GM23338 (cell line): ENCODE data around the gene UBQLN4. TPM values are rescaled to one million over a fixed set of nuclear protein-coding genes. Genes with fewer than 3 reads are reported as not detected.
A peak's percentile ranks its signal among the peaks of the same experiment; 100 is the strongest.

ENCODE experiments used
- ATAC-seq: fragments of 200-7000 bp; cut with Tn5 transposase; 3 replicates; pipeline ENCODE4 v1.9.1; 2020
- DNase-seq: peaks from one replicate; pipeline ENCODE4 v3.0.0-alpha.2; 2015; ENCODE audit warnings: low spot score
- H2AFZ ChIP-seq: fragments of 200-600 bp; sonication (generic); 2 replicates; pipeline ENCODE4 v1.8.0; 2016; ENCODE audit warnings: antibody characterized with exemption, mild to moderate bottlenecking, moderate library complexity
- H3F3A ChIP-seq: fragments of 200-600 bp; sonication (generic); replicated peaks from 2 replicates; pipeline ENCODE4 v1.8.0; 2017; ENCODE audit warnings: antibody characterized with exemption, mixed run types, low read depth
- H3K27ac ChIP-seq: fragments of 200-600 bp; sonication (generic); 2 replicates; pipeline ENCODE4 v1.6.1; 2016; ENCODE audit warnings: low read depth
- H3K27me3 ChIP-seq: fragments of 200-600 bp; sonication (generic); 2 replicates; pipeline ENCODE4 v1.8.0; 2016; ENCODE audit warnings: mild to moderate bottlenecking, mixed run types, moderate library complexity; ENCODE audit not compliant: insufficient read depth
- H3K36me3 ChIP-seq: fragments of 200-600 bp; sonication (generic); 2 replicates; pipeline ENCODE4 v1.8.0; 2016; ENCODE audit warnings: mild to moderate bottlenecking; ENCODE audit not compliant: insufficient read depth
- H3K4me1 ChIP-seq: fragments of 200-600 bp; sonication (generic); 2 replicates; pipeline ENCODE4 v1.8.0; 2016; ENCODE audit warnings: mild to moderate bottlenecking, moderate library complexity; ENCODE audit not compliant: insufficient read depth
- H3K4me2 ChIP-seq: fragments of 200-600 bp; sonication (generic); 2 replicates; pipeline ENCODE4 v1.7.1; 2017; ENCODE audit warnings: mixed run types
- H3K4me3 ChIP-seq: fragments of 200-600 bp; sonication (generic); 2 replicates; pipeline ENCODE4 v1.6.1; 2016; ENCODE audit warnings: mixed run types
- H3K79me2 ChIP-seq: fragments of 200-600 bp; sonication (generic); replicated peaks from 2 replicates; pipeline ENCODE4 v1.8.0; 2017; ENCODE audit warnings: mild to moderate bottlenecking; ENCODE audit not compliant: insufficient read depth
- H3K9me2 ChIP-seq: fragments of 200-600 bp; sonication (generic); 2 replicates; pipeline ENCODE4 v1.8.0; 2017; ENCODE audit not compliant: insufficient read depth
- H4K20me1 ChIP-seq: fragments of 200-600 bp; sonication (generic); replicated peaks from 2 replicates; pipeline ENCODE4 v1.8.0; 2017; ENCODE audit warnings: mild to moderate bottlenecking; ENCODE audit not compliant: insufficient read depth
- H3K27ac Mint-ChIP-seq: 2 replicates; pipeline ENCODE4 v1.8.0; 2020; ENCODE audit warnings: inconsistent platforms, mild to moderate bottlenecking, moderate library complexity, mixed read lengths
- H3K27me3 Mint-ChIP-seq: 3 replicates; pipeline ENCODE4 v1.8.0; 2022; ENCODE audit warnings: low read depth, mild to moderate bottlenecking, moderate library complexity, mixed read lengths, inconsistent platforms; ENCODE audit not compliant: insufficient read depth, poor library complexity
- H3K36me3 Mint-ChIP-seq: 3 replicates; pipeline ENCODE4 v1.8.0; 2021; ENCODE audit warnings: low read depth, mild to moderate bottlenecking, inconsistent platforms, moderate library complexity, mixed read lengths
- H3K4me1 Mint-ChIP-seq: 3 replicates; pipeline ENCODE4 v1.8.0; 2020; ENCODE audit warnings: mild to moderate bottlenecking, inconsistent platforms, mixed read lengths
- H3K4me3 Mint-ChIP-seq: 3 replicates; pipeline ENCODE4 v1.8.0; 2021; ENCODE audit warnings: moderate library complexity, mild to moderate bottlenecking, inconsistent platforms, mixed read lengths
- H3K9me3 Mint-ChIP-seq: 3 replicates; pipeline ENCODE4 v1.8.0; 2020; ENCODE audit warnings: moderate library complexity, mild to moderate bottlenecking, inconsistent platforms, mixed read lengths
- CREB1 ChIP-seq: fragments of 250-450 bp; sonication (Bioruptor Pico); IDR thresholded peaks from 2 replicates; pipeline ENCODE4 v1.5.0; 2020; ENCODE audit warnings: low read depth, mild to moderate bottlenecking, moderate library complexity
- ETS1 ChIP-seq: IDR thresholded peaks from 2 replicates; pipeline ENCODE4 v1.6.1; 2016; ENCODE audit warnings: antibody characterized with exemption
- EZH2phosphoT487 ChIP-seq: fragments of 200-600 bp; sonication (generic); IDR thresholded peaks from one replicate; pipeline ENCODE4 v1.8.1; 2018; ENCODE audit warnings: antibody characterized with exemption; ENCODE audit not compliant: unreplicated experiment
- JUNB ChIP-seq: IDR thresholded peaks from one replicate; pipeline ENCODE4 v1.6.1; 2016; ENCODE audit warnings: antibody characterized with exemption; ENCODE audit not compliant: unreplicated experiment
- POLR2AphosphoS5 ChIP-seq: IDR thresholded peaks from 2 replicates; pipeline ENCODE4 v1.6.1; 2016; ENCODE audit warnings: antibody characterized with exemption, low read depth
- ZNF114 ChIP-seq: fragments of 250-450 bp; sonication (Bioruptor Pico); IDR thresholded peaks from 2 replicates; pipeline ENCODE4 v1.5.0; 2020; ENCODE audit warnings: mild to moderate bottlenecking, moderate library complexity
- ZNF331 ChIP-seq: fragments of 250-450 bp; sonication (Bioruptor Pico); IDR thresholded peaks from 2 replicates; pipeline ENCODE4 v1.5.0; 2020; ENCODE audit warnings: low read depth, mild to moderate bottlenecking, moderate library complexity
- ZNF462 ChIP-seq: fragments of 250-450 bp; sonication (Bioruptor Pico); IDR thresholded peaks from 2 replicates; pipeline ENCODE4 v1.5.0; 2020; ENCODE audit warnings: mild to moderate bottlenecking, moderate library complexity
- polyA plus RNA-seq: library from polyadenylated mRNA; unstranded; fragments of >200 nt; fragmentation: Nextera tagmentation; extraction: Ambion mirVana; gene quantifications from 2 replicates; pipeline ENCODE4 v1.2.1, GENCODE V29; 2016
- total RNA-seq: library from RNA; depleted of rRNA; stranded (reverse); fragments of >200 nt; shearing (Covaris generic); gene quantifications from 2 replicates; pipeline ENCODE4 v1.2.3, GENCODE V29; 2014
- TF ChIP-seq, protein P1 (sequence below): IDR thresholded peaks from one replicate; pipeline ENCODE4 v1.6.1; 2018; ENCODE audit warnings: antibody characterized with exemption; ENCODE audit not compliant: unreplicated experiment

The UBQLN4 gene
- total and polyA plus RNA-seq, 2 experiments from 2014 or later: 10.0 to 30.5 TPM

- H3K27ac ChIP-seq: peak within 1 kb of the TSS; percentile 95
- H3K4me1 Mint-ChIP-seq: peaks cover 60% of the 10 kb centered on the region
- DNase-seq (peak; percentile 98), ATAC-seq (peak; percentile 73)
- H3K27ac Mint-ChIP-seq: peak within 1 kb of the TSS; percentile 96
- H3K9me3 Mint-ChIP-seq: peaks cover 3% of the 10 kb centered on the region; the same call in 1 of the 3 replicates
- peak within 1 kb of the TSS; percentile 99 for H3K4me3 ChIP-seq
- H3K79me2 ChIP-seq: peaks cover 50% of the 10 kb centered on the region
- H3K27me3 Mint-ChIP-seq: peaks cover 22% of the 10 kb centered on the region
- H3K4me1 ChIP-seq: peaks cover 56% of the 10 kb centered on the region
- H3F3A ChIP-seq: peaks cover 41% of the 10 kb centered on the region
- no peaks in the 10 kb centered on the region; the same call in 1 of the 2 replicates for H3K36me3 ChIP-seq
- H3K4me2 ChIP-seq: peak within 1 kb of the TSS; percentile 99
- no peak for TF ChIP-seq ZNF462 (CRISPR knock-in tag)
- no peak for TF ChIP-seq ZNF331
- TF ChIP-seq JUNB: peak; percentile 97
- TF ChIP-seq EZH2phosphoT487: no peak
- TF ChIP-seq, protein P1, sequence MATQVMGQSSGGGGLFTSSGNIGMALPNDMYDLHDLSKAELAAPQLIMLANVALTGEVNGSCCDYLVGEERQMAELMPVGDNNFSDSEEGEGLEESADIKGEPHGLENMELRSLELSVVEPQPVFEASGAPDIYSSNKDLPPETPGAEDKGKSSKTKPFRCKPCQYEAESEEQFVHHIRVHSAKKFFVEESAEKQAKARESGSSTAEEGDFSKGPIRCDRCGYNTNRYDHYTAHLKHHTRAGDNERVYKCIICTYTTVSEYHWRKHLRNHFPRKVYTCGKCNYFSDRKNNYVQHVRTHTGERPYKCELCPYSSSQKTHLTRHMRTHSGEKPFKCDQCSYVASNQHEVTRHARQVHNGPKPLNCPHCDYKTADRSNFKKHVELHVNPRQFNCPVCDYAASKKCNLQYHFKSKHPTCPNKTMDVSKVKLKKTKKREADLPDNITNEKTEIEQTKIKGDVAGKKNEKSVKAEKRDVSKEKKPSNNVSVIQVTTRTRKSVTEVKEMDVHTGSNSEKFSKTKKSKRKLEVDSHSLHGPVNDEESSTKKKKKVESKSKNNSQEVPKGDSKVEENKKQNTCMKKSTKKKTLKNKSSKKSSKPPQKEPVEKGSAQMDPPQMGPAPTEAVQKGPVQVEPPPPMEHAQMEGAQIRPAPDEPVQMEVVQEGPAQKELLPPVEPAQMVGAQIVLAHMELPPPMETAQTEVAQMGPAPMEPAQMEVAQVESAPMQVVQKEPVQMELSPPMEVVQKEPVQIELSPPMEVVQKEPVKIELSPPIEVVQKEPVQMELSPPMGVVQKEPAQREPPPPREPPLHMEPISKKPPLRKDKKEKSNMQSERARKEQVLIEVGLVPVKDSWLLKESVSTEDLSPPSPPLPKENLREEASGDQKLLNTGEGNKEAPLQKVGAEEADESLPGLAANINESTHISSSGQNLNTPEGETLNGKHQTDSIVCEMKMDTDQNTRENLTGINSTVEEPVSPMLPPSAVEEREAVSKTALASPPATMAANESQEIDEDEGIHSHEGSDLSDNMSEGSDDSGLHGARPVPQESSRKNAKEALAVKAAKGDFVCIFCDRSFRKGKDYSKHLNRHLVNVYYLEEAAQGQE: no peak
- TF ChIP-seq ZNF114 (CRISPR knock-in tag): no peak
- TF ChIP-seq ETS1: peak; percentile 62
- peak; percentile 46 for TF ChIP-seq POLR2AphosphoS5
- peak; percentile 72 for TF ChIP-seq CREB1 (CRISPR knock-in tag)
- no peaks in the 10 kb centered on the region for H3K9me2 ChIP-seq
- peaks cover 32% of the 10 kb centered on the region for H4K20me1 ChIP-seq
- peak within 1 kb of the TSS; percentile 96 for H3K4me3 Mint-ChIP-seq
- peak within 1 kb of the TSS; percentile 76; the same call in 1 of the 2 replicates for H2AFZ ChIP-seq
- peaks cover 23% of the 10 kb centered on the region for H3K36me3 Mint-ChIP-seq
- no peaks in the 10 kb centered on the region for H3K27me3 ChIP-seq
Observed at GRCh38 chr1:156082309-156083091, 28.9 kb upstream of the UBQLN4 start, which contains the start of gene MEX3A. TSS of gene MEX3A (minus strand) at chr1:156082465. CDS start at chr1:156081998, 467 bp downstream.
